GM12878 (cell line): ENCODE results near the gene PGM5. TPM values are rescaled to one million over a fixed set of nuclear protein-coding genes. Genes with fewer than 3 reads are reported as not detected.

Experiments used
- ATAC-seq: fragments of 200-7000 bp; cut with Tn5 transposase; 3 replicates; pipeline ENCODE4 v1.9.1; 2020; ENCODE audit warnings: mild to moderate bottlenecking, moderate library complexity
- BruUV-seq: library from RNA; stranded (reverse); fragments of 400-500 nt; replicated peaks from 2 replicates; lab custom pipeline; 2021; lab: Mats Ljungman, UMichigan
- CTCF ChIA-PET: fragments of 300-600 bp; sonication (Branson Sonifier 250); formaldehyde crosslinking; extraction: SDS; loops from one replicate; lab custom pipeline; 2021; ENCODE audit warnings: inconsistent platforms; lab: Yijun Ruan, JAX
- POLR2A ChIA-PET: fragments of 350-600 bp; formaldehyde crosslinking; extraction: SDS; loops from one replicate; lab custom pipeline; 2021; ENCODE audit warnings: inconsistent platforms; lab: Charles Lee
- RAD21 ChIA-PET: fragments of 300-600 bp; sonication (Branson Sonifier 250); formaldehyde crosslinking; loops from one replicate; lab custom pipeline; 2023; ENCODE audit warnings: antibody characterized with exemption; ENCODE audit not compliant: unreplicated experiment; lab: Charles Lee
- SMC1A ChIA-PET: fragments of 300-600 bp; sonication (Branson Sonifier 250); formaldehyde crosslinking; loops from one replicate; lab custom pipeline; 2023; ENCODE audit not compliant: unreplicated experiment, uncharacterized antibody; lab: Charles Lee
- DNase-seq: peaks from one replicate; pipeline ENCODE4 v3.0.0-alpha.2; 2011; ENCODE audit warnings: low read depth, low spot score
- FAIRE-seq: peaks from 3 replicates; lab custom pipeline; 2011; peaks lifted over from hg19 to GRCh38; lab: Jason Lieb, UNC
- H2AFZ ChIP-seq: 2 replicates; pipeline ENCODE4 v1.6.0; 2011; ENCODE audit warnings: low read depth, low read length, control low read depth; ENCODE audit not compliant: control insufficient read depth
- H3K27ac ChIP-seq: 2 replicates; pipeline ENCODE4 v1.5.1; 2011; ENCODE audit warnings: control low read depth; ENCODE audit not compliant: control insufficient read depth, insufficient read depth
- H3K27me3 ChIP-seq, 2 experiments: replicated peaks in 1 of 2; 2 replicates each; pipeline versions ENCODE4 v1.6.0 to v1.6.1; 2011; ENCODE audit warnings: low read length in 1 of 2; ENCODE audit not compliant: control insufficient read depth in 2 of 2, insufficient read depth in 2 of 2
- H3K36me3 ChIP-seq, 2 experiments: 2 replicates each; pipeline ENCODE4 v1.5.1; 2011; ENCODE audit warnings: low read length in 1 of 2; ENCODE audit not compliant: control insufficient read depth in 2 of 2, insufficient read depth in 2 of 2
- H3K4me1 ChIP-seq: 2 replicates; pipeline ENCODE4 v1.6.1; 2011; ENCODE audit warnings: mild to moderate bottlenecking, low read length, moderate library complexity, mixed read lengths; ENCODE audit not compliant: control insufficient read depth, insufficient read depth
- H3K4me2 ChIP-seq: 2 replicates; pipeline ENCODE4 v1.6.0; 2011; ENCODE audit warnings: control low read depth; ENCODE audit not compliant: control insufficient read depth, insufficient read depth
- H3K4me3 ChIP-seq: fragments of 200-600 bp; sonication (generic); 2 replicates; pipeline ENCODE4 v1.5.1; 2016
- H3K79me2 ChIP-seq: 2 replicates; pipeline ENCODE4 v1.6.0; 2011; ENCODE audit warnings: low read length; ENCODE audit not compliant: control insufficient read depth, insufficient read depth
- H3K9ac ChIP-seq: 2 replicates; pipeline ENCODE4 v1.8.0; 2011; ENCODE audit warnings: low read length, control low read depth, mixed read lengths; ENCODE audit not compliant: control insufficient read depth, insufficient read depth
- H3K9me3 ChIP-seq: replicated peaks from 3 replicates; pipeline ENCODE4 v1.5.1; 2011; ENCODE audit warnings: mild to moderate bottlenecking, low read length; ENCODE audit not compliant: control insufficient read depth, insufficient read depth
- H4K20me1 ChIP-seq: 2 replicates; pipeline ENCODE4 v1.6.0; 2011; ENCODE audit not compliant: control insufficient read depth, insufficient read depth
- ATF7 ChIP-seq: fragments of 450-650 bp; IDR thresholded peaks from 2 replicates; pipeline ENCODE4 v1.6.1; 2016; ENCODE audit warnings: low read depth, mild to moderate bottlenecking
- BCL11A ChIP-seq: IDR thresholded peaks from 2 replicates; pipeline ENCODE4 v1.6.1; 2011; ENCODE audit warnings: low read depth, low read length
- MYC ChIP-seq: IDR thresholded peaks from 2 replicates; pipeline ENCODE4 v1.6.1; 2011; ENCODE audit warnings: mild to moderate bottlenecking, low read length, moderate library complexity, inconsistent platforms; ENCODE audit not compliant: insufficient read depth, insufficient replicate concordance, insufficient read length, severe bottlenecking
- PAX5 ChIP-seq: IDR thresholded peaks from 2 replicates; pipeline ENCODE4 v1.6.1; 2011; ENCODE audit warnings: low read depth, low read length, borderline replicate concordance
- SPI1 ChIP-seq: IDR thresholded peaks from 2 replicates; pipeline ENCODE4 v1.6.1; 2011; ENCODE audit warnings: low read depth, mild to moderate bottlenecking, low read length, moderate library complexity, borderline replicate concordance; ENCODE audit not compliant: insufficient read depth
- ZNF24 ChIP-seq: fragments of 450-650 bp; IDR thresholded peaks from 2 replicates; pipeline ENCODE4 v1.6.1; 2017; ENCODE audit warnings: antibody characterized with exemption, mild to moderate bottlenecking
- WGBS: methylation state at CpG from one replicate; pipeline ENCODE4 v1.1.6; 2016; ENCODE audit warnings: low lambda C conversion rate; ENCODE audit not compliant: insufficient replicate concordance, insufficient coverage; ENCODE audit errors: missing lambda C conversion rate; 5-methylcytosine and 5-hydroxymethylcytosine counted together
- in situ Hi-C: fragments of 300-500 bp; cut with MboI; formaldehyde crosslinking; loops from 9 replicates; pipeline ENCODE4 v1.14.3; 2018; ENCODE audit warnings: mixed read lengths
- intact Hi-C: fragments of 100-400 bp; cut with micrococcal nuclease; formaldehyde crosslinking; loops from one replicate; pipeline ENCODE4 v1.14.2; 2022; ENCODE audit not compliant: unreplicated experiment
- polyA plus RNA-seq, 11 experiments: library from polyadenylated mRNA; depleted of rRNA in 4 of 11; unstranded in 6 of 11; stranded (reverse) in 5 of 11; fragments of >200 nt; fragmentation: Nextera tagmentation in 4 of 11; fragmentation: Illumina TruSeq in 1 of 11; extraction: Ambion mirVana in 4 of 11; extraction: Trizol in 1 of 11; gene quantifications; 1 replicate in 1 of 11; 2 replicates in 10 of 11; pipeline versions ENCODE4 v1.2.1 to v1.2.3, GENCODE V29; 2011 to 2016; ENCODE audit warnings: inconsistent platforms in 2 of 11, missing spikeins in 2 of 11, low read depth in 1 of 11
- total RNA-seq, 4 experiments: library from RNA; depleted of rRNA in 3 of 4; stranded (reverse); fragments of >200 nt in 3 of 4; fragmentation: Illumina TruSeq in 1 of 4; extraction: Trizol in 1 of 4; gene quantifications; 2 replicates each; pipeline versions ENCODE4 v1.2.1 to v1.2.3, GENCODE V29; 2013 to 2021
- TF ChIP-seq, protein P1 (sequence below): fragments of 150-350 bp; IDR thresholded peaks from 2 replicates; pipeline ENCODE4 v1.6.1; 2014; ENCODE audit warnings: mild to moderate bottlenecking, low read depth, low read length
- TF ChIP-seq, protein P2 (sequence below): fragments of 450-650 bp; IDR thresholded peaks from 2 replicates; pipeline ENCODE4 v1.6.1; 2017; ENCODE audit warnings: low read depth, mild to moderate bottlenecking, moderate library complexity

Gene PGM5
- total and polyA plus RNA-seq, 10 of the 15 experiments (the other 5 are each of a cell fraction or from before 2014, with no cell fraction given), result 0.28 to 0.73 TPM; not detected in 8

DNA sequence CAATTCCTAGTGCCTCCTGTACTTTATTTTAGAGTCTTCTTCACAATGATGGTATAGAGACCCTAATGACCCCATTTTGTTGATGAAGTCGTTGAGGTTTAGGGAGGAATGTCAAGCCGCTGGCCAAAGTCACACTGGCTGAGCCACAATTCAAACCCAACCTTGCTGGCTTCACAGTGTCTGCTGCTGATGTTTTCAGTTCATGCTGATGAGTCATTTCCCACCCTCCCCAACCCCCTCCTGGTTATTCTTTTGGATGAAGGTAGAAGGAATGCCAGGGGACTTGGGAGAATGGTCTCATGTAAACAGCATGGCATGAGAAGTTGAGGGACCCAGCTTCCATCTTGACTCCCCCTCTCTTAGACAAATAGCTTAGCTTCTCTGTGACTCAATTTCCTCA is 115.7 kb downstream of the PGM5 start (continued):
- TF ChIP-seq, protein P1, sequence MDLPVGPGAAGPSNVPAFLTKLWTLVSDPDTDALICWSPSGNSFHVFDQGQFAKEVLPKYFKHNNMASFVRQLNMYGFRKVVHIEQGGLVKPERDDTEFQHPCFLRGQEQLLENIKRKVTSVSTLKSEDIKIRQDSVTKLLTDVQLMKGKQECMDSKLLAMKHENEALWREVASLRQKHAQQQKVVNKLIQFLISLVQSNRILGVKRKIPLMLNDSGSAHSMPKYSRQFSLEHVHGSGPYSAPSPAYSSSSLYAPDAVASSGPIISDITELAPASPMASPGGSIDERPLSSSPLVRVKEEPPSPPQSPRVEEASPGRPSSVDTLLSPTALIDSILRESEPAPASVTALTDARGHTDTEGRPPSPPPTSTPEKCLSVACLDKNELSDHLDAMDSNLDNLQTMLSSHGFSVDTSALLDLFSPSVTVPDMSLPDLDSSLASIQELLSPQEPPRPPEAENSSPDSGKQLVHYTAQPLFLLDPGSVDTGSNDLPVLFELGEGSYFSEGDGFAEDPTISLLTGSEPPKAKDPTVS, result no peak
- TF ChIP-seq, protein P2, sequence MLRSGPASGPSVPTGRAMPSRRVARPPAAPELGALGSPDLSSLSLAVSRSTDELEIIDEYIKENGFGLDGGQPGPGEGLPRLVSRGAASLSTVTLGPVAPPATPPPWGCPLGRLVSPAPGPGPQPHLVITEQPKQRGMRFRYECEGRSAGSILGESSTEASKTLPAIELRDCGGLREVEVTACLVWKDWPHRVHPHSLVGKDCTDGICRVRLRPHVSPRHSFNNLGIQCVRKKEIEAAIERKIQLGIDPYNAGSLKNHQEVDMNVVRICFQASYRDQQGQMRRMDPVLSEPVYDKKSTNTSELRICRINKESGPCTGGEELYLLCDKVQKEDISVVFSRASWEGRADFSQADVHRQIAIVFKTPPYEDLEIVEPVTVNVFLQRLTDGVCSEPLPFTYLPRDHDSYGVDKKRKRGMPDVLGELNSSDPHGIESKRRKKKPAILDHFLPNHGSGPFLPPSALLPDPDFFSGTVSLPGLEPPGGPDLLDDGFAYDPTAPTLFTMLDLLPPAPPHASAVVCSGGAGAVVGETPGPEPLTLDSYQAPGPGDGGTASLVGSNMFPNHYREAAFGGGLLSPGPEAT, result no peak
- no peak for TF ChIP-seq PAX5
- no peak for TF ChIP-seq BCL11A
- TF ChIP-seq ATF7, result no peak
- TF ChIP-seq MYC, result no peak

DNA sequence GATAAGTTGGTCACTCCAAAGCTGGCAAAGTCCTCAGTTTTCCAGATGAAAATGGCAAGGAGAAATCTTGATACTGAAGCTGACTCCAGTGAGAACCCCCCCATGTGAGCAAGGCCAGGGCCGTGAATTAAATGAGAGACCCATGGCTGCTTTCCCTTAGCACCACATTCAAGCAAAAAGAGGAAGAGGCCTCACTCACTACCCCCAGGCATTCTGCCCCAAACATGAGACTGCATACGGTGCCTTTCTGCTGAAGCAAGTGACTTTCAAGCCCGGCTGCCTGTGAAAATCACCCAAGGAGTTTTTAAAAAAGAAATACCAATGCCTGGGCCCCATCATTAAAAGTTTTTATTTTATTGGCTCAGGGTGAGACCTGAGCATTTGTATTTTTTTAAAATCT is 117.4 kb downstream of the PGM5 start:
- Histone ChIP-seq H4K20me1 (no peaks in the 10 kb centered on the region), H3K4me2 (no peak overlapping the region), H3K4me3 (no peak overlapping the region), H3K4me1 (no peaks in the 10 kb centered on the region), H2AFZ (no peak overlapping the region), H3K79me2 (no peaks in the 10 kb centered on the region), H3K9ac (no peak overlapping the region), H3K9me3 (no peaks in the 10 kb centered on the region), H3K27ac (no peak overlapping the region), H3K36me3 (no peaks in the 10 kb centered on the region), H3K27me3 (peaks cover 0 to 6% of the 10 kb centered on the region in 2 experiments; a peak in 1 of 4 replicates)
- CTCF ChIA-PET, result no interaction called here
- DNase-seq, result no peak
- POLR2A ChIA-PET, result no interaction called here
- WGBS, result 0% methylated on average over 3 of the region's 3 CpGs
- ATAC-seq, result no peak
- FAIRE-seq, result no peak
- TF ChIP-seq SPI1, result peak; percentile 42; the same call in 1 of the 2 replicates
- no peak for TF ChIP-seq ZNF24
- RAD21 ChIA-PET, result no interaction called here
- in situ Hi-C loops (no loop called here), intact Hi-C loops (no loop called here)
- SMC1A ChIA-PET, result no interaction called here
- BruUV-seq, result no TSS peak
